SU-DHL-6 (cell line): Measurements from ENCODE around the gene TMEM63B.
A peak's percentile ranks its signal among the peaks of the same experiment; 100 is the strongest.

Source experiments
- H2AFZ ChIP-seq: fragments of 200-600 bp; sonication (generic); 2 replicates; pipeline ENCODE4 v1.6.1; 2014; ENCODE audit warnings: low read depth, mild to moderate bottlenecking, moderate library complexity, mixed read lengths, antibody characterized with exemption, low read length; ENCODE audit not compliant: severe bottlenecking
- H3F3A ChIP-seq: fragments of 200-600 bp; shearing (Covaris generic); 2 replicates; pipeline ENCODE4 v1.6.0; 2016; ENCODE audit warnings: antibody characterized with exemption, mild to moderate bottlenecking; ENCODE audit not compliant: insufficient read depth
- H3K27ac ChIP-seq: fragments of 200-600 bp; sonication (generic); 2 replicates; pipeline ENCODE4 v1.5.1; 2016; ENCODE audit warnings: low read depth, mild to moderate bottlenecking, low read length, moderate library complexity, mixed read lengths
- H3K27me3 ChIP-seq: fragments of 200-600 bp; sonication (generic), shearing (Covaris generic); 2 replicates; pipeline ENCODE4 v1.6.0; 2014; ENCODE audit warnings: mild to moderate bottlenecking, low read length
- H3K36me3 ChIP-seq: fragments of 200-600 bp; sonication (generic); 2 replicates; pipeline ENCODE4 v1.6.1; 2014; ENCODE audit warnings: mild to moderate bottlenecking, low read length, mixed read lengths
- H3K4me2 ChIP-seq: fragments of 300-600, 200-600 bp; shearing (Covaris generic), sonication (generic); 2 replicates; pipeline ENCODE4 v1.6.0; 2014; ENCODE audit warnings: low read length, low read depth, mild to moderate bottlenecking; ENCODE audit not compliant: poor library complexity, severe bottlenecking
- H3K4me3 ChIP-seq: fragments of 200-600 bp; sonication (generic); 2 replicates; pipeline ENCODE4 v1.5.1; 2014; ENCODE audit warnings: antibody characterized with exemption, low read length, mild to moderate bottlenecking, mixed read lengths; ENCODE audit not compliant: insufficient read depth, poor library complexity, severe bottlenecking
- H3K79me2 ChIP-seq: fragments of 200-600 bp; sonication (generic); 2 replicates; pipeline ENCODE4 v1.6.1; 2014; ENCODE audit warnings: mild to moderate bottlenecking, low read length, moderate library complexity; ENCODE audit not compliant: insufficient read depth
- H3K9ac ChIP-seq: fragments of 200-600 bp; sonication (generic); 2 replicates; pipeline ENCODE4 v1.7.0; 2014; ENCODE audit warnings: mild to moderate bottlenecking, low read length
- H3K9me2 ChIP-seq: fragments of 200-600 bp; sonication (generic); replicated peaks from 2 replicates; pipeline ENCODE4 v1.6.1; 2014; ENCODE audit warnings: low read length; ENCODE audit not compliant: insufficient read depth
- H3K9me3 ChIP-seq: fragments of 200-600 bp; sonication (generic); 2 replicates; pipeline ENCODE4 v1.6.1; 2014; ENCODE audit warnings: low read length, mixed read lengths; ENCODE audit not compliant: insufficient read depth
- H4K20me1 ChIP-seq: fragments of 200-600 bp; sonication (generic); 2 replicates; pipeline ENCODE4 v1.6.1; 2014; ENCODE audit warnings: low read depth, mild to moderate bottlenecking, antibody characterized with exemption, low read length, moderate library complexity, mixed read lengths
- CTCF ChIP-seq: fragments of 200-600 bp; sonication (generic); IDR thresholded peaks from one replicate; pipeline ENCODE4 v1.5.1; 2017; ENCODE audit warnings: antibody characterized with exemption, mild to moderate bottlenecking, low read length, moderate library complexity; ENCODE audit not compliant: insufficient read depth, poor library complexity, severe bottlenecking
- EZH2phosphoT487 ChIP-seq: fragments of 200-600 bp; sonication (generic), shearing (Covaris generic); conservative IDR thresholded peaks from 2 replicates; pipeline ENCODE4 v1.6.1; 2018; ENCODE audit warnings: mild to moderate bottlenecking, antibody characterized with exemption, low read length, moderate library complexity, mixed read lengths

TMEM63B gene

DNA sequence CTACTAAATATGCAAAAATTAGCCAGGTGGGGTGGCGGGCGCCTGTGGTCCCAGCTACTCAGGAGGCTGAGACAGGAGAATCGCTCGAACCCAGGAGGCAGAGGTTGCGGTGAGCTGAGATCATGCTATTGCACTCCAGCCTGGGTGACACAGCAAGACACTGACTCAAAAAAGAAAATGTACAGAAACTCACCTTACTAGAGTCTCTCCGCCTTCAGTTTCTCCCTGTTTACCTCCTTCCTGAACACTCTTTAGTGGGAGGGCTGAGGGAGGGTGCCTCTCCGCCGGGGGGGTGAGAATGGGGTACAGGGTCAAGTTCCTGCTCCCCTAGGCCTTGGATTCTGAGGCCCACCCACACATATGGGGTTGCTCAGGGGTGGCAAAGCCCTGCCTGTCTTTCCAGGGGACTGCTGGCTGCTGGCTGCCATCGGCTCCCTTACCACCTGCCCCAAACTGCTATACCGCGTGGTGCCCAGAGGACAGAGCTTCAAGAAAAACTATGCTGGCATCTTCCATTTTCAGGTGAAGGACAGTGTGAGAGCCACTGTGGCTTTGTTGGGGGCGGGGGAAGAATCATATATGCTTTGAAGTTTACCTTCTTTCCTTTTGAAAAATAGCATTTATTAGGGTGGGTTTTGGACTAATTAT, 44.7 kb downstream of the TMEM63B start:
- no peak overlapping the region for H3K4me2 ChIP-seq

GRCh38 chr6:44172731-44173500, 45.6 kb downstream of the TMEM63B start:
- Histone ChIP-seq H3K27ac (no peak overlapping the region), H3K9me2 (no peaks in the 10 kb centered on the region), H3K79me2 (no peaks in the 10 kb centered on the region), H3K4me2 (no peak overlapping the region), H4K20me1 (no peaks in the 10 kb centered on the region), H2AFZ (no peak overlapping the region), H3K36me3 (no peaks in the 10 kb centered on the region), H3F3A (no peaks in the 10 kb centered on the region), H3K4me3 (no peak overlapping the region), H3K9ac (no peak overlapping the region), H3K9me3 (no peaks in the 10 kb centered on the region), H3K27me3 (no peaks in the 10 kb centered on the region)
- TF ChIP-seq CTCF: peak; percentile 100
- no peak for TF ChIP-seq EZH2phosphoT487

More for the DNA sequence above, 44.7 kb downstream of the TMEM63B start:
- Histone ChIP-seq H3F3A (no peaks in the 10 kb centered on the region), H3K9me2 (no peaks in the 10 kb centered on the region), H3K4me3 (no peak overlapping the region), H3K27me3 (no peaks in the 10 kb centered on the region), H3K27ac (no peak overlapping the region), H3K36me3 (no peaks in the 10 kb centered on the region), H3K9ac (no peak overlapping the region), H3K9me3 (no peaks in the 10 kb centered on the region), H2AFZ (no peak overlapping the region), H3K79me2 (no peaks in the 10 kb centered on the region), H4K20me1 (no peaks in the 10 kb centered on the region)
- TF ChIP-seq EZH2phosphoT487: no peak
- TF ChIP-seq CTCF: no peak

DNA sequence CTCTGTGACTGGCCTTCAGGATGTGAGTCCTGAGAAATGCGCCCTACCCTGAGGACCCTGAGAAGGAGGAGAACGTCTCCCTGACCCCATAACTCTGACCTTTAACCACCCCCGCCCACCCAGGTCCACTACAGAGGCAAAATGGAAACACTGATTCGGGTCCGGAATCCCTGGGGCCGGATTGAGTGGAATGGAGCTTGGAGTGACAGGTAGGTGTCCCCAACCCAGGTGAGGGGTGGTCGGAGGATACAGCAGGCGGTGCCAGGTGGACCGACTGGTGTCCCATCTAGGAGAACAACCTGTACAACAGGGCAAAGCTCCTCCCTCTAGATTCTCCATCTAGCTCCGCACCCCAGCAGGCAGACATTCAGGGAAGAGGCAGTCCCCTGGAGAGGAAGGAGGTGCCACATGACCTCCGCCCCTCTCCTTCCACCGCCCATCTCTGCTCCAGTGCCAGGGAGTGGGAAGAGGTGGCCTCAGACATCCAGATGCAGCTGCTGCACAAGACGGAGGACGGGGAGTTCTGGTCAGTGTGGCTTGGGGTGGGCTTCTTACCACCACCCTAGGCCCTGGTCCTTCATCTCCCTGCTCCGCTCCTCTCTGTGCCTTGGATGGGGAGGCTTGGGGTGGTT, 48.9 kb downstream of the TMEM63B start:
- Histone ChIP-seq H3K4me2 (no peak overlapping the region), H3K4me3 (no peak overlapping the region), H3K27me3 (no peaks in the 10 kb centered on the region), H3K9me3 (no peaks in the 10 kb centered on the region), H2AFZ (no peak overlapping the region), H3K36me3 (no peaks in the 10 kb centered on the region), H3K9ac (no peak overlapping the region), H4K20me1 (no peaks in the 10 kb centered on the region), H3K9me2 (no peaks in the 10 kb centered on the region), H3F3A (no peaks in the 10 kb centered on the region), H3K79me2 (no peaks in the 10 kb centered on the region), H3K27ac (no peak overlapping the region)
- TF ChIP-seq CTCF: no peak
- no peak for TF ChIP-seq EZH2phosphoT487
